Chondrocyte (in vitro differentiated cells): ENCODE measurements around the gene VAV2. TPM values are rescaled to one million over a fixed set of nuclear protein-coding genes. Genes with fewer than 3 reads are reported as not detected.

Experiments used
- DNase-seq: peaks from one replicate; pipeline ENCODE4 v3.0.0; 2021; ENCODE audit warnings: mixed read lengths, low spot score
- H3K27ac Mint-ChIP-seq: one replicate; pipeline ENCODE4 v1.8.0; 2021; ENCODE audit warnings: mild to moderate bottlenecking, moderate library complexity, mixed read lengths; ENCODE audit not compliant: unreplicated experiment
- H3K27me3 Mint-ChIP-seq: 2 replicates; pipeline ENCODE4 v1.8.0; 2021; ENCODE audit warnings: low read depth, mixed read lengths
- H3K36me3 Mint-ChIP-seq: 2 replicates; pipeline ENCODE4 v1.8.0; 2021; ENCODE audit warnings: low read depth, mixed read lengths
- H3K4me1 Mint-ChIP-seq: 2 replicates; pipeline ENCODE4 v1.8.0; 2021; ENCODE audit warnings: low read depth, mild to moderate bottlenecking, mixed read lengths
- H3K4me3 Mint-ChIP-seq: one replicate; pipeline ENCODE4 v1.8.0; 2021; ENCODE audit warnings: mild to moderate bottlenecking, moderate library complexity, mixed read lengths; ENCODE audit not compliant: unreplicated experiment
- H3K9me3 Mint-ChIP-seq: 2 replicates; pipeline ENCODE4 v1.8.0; 2021; ENCODE audit warnings: low read depth, mixed read lengths
- total RNA-seq: library from RNA; stranded (reverse); gene quantifications from 3 replicates; pipeline ENCODE4 v1.2.1, GENCODE V29; 2021
- TF ChIP-seq, protein P1 (sequence below): fragments of 200-600 bp; sonication (generic); IDR thresholded peaks from 2 replicates; pipeline ENCODE4 v1.5.0; 2021; ENCODE audit warnings: antibody characterized with exemption, mild to moderate bottlenecking, moderate library complexity

The VAV2 gene
- total RNA-seq, 1 donor from 2014 or later: 17.7 TPM

DNA sequence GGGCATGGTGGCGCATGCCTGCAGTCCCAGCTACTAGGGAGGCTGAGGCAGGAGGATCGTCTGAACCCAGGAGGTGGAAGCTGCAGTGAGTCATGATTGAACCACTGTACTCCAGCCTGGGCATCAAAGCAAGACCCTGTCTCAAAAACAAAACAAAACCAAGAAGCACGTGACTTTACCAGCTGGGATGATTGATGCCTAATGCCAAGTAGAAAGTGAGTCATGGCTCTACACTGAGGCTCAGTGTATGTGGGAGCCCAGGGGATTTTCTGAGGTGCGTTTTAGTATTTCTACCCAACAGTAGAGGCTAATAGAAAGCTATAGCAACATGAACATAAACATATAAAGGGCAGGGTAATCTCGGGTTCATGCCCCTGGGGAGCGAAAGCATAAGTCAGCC, 19.3 kb upstream of the VAV2 start:
- Mint-ChIP-seq H3K4me3 (no peak overlapping the region), H3K27me3 (no peaks in the 10 kb centered on the region), H3K36me3 (peaks cover 4% of the 10 kb centered on the region), H3K27ac (no peak overlapping the region), H3K9me3 (no peaks in the 10 kb centered on the region), H3K4me1 (peaks cover 6% of the 10 kb centered on the region)
- TF ChIP-seq, protein P1, sequence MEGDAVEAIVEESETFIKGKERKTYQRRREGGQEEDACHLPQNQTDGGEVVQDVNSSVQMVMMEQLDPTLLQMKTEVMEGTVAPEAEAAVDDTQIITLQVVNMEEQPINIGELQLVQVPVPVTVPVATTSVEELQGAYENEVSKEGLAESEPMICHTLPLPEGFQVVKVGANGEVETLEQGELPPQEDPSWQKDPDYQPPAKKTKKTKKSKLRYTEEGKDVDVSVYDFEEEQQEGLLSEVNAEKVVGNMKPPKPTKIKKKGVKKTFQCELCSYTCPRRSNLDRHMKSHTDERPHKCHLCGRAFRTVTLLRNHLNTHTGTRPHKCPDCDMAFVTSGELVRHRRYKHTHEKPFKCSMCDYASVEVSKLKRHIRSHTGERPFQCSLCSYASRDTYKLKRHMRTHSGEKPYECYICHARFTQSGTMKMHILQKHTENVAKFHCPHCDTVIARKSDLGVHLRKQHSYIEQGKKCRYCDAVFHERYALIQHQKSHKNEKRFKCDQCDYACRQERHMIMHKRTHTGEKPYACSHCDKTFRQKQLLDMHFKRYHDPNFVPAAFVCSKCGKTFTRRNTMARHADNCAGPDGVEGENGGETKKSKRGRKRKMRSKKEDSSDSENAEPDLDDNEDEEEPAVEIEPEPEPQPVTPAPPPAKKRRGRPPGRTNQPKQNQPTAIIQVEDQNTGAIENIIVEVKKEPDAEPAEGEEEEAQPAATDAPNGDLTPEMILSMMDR: no peak
- no peak for DNase-seq

DNA sequence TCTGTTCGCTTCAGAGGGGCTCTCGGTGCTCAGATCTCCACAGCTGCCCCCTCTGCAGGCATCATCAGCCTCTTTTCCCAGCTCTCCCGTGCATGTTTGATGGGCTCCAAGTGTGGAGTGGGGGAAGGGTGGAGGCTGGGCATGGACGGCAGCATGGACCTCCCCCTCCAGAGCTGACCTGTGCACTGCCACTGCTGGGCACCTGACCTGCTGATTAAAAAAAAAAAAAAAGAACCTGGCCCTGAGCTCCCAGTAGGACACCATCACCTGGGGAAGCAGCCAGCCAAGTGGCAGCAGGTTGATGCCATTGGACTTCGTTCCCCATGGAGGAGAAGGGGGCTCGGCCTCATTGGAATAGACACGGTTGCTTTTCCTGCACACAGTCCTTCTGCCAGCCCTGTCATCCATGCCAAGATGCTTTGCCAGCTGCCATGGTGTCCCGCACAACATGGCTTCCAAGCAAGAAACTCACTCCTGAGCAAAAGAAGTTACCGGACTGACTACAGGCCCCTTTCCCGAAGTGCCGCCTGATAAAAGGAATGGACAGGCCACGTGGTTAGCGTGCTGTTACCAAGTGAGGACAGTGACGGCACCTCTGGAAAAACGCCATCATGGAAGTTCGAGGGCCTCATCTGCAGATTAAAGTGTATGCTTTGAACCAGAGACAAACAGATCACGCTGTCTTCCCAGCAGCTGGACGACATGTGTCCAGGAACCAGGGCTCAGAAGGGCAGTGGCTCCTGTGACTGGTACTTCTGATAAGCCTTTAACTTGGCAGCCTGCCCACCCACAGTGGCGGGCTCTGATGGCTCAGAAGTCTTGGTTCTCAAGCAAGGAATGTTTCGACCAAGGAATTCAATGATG, 18.4 kb upstream of the VAV2 start:
- TF ChIP-seq, protein P1: no peak
- no peak overlapping the region for H3K4me3 Mint-ChIP-seq
- no peak overlapping the region for H3K27ac Mint-ChIP-seq
- H3K27me3 Mint-ChIP-seq: no peaks in the 10 kb centered on the region
- DNase-seq: peak; percentile 41
- H3K4me1 Mint-ChIP-seq: peaks cover 6% of the 10 kb centered on the region
- no peaks in the 10 kb centered on the region for H3K9me3 Mint-ChIP-seq
- peaks cover 4% of the 10 kb centered on the region for H3K36me3 Mint-ChIP-seq

DNA sequence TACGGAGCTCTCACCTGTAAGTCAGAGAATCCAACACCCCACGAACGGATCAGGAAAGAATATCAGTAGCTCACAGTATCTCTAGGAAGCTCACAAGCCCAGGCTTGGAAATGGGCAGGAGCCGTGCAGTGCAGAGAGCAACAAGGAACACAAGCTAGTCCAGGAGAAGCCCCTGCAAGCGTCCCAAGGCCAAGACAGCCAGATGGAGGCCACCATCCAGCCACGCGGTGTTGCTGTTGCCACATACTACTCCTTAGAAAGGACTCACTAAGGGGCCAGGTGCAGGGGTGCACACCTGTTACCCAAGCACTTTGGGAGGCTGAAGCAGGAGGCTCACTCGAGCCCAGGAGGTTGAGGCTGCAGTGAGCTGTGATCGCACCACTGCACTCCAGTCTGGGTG, 15.4 kb upstream of the VAV2 start:
- Mint-ChIP-seq H3K27me3 (no peaks in the 10 kb centered on the region), H3K4me3 (no peak overlapping the region), H3K4me1 (peaks cover 6% of the 10 kb centered on the region), H3K27ac (no peak overlapping the region), H3K9me3 (no peaks in the 10 kb centered on the region), H3K36me3 (peaks cover 4% of the 10 kb centered on the region)
- peak; percentile 64 for DNase-seq
- TF ChIP-seq, protein P1: no peak

DNA sequence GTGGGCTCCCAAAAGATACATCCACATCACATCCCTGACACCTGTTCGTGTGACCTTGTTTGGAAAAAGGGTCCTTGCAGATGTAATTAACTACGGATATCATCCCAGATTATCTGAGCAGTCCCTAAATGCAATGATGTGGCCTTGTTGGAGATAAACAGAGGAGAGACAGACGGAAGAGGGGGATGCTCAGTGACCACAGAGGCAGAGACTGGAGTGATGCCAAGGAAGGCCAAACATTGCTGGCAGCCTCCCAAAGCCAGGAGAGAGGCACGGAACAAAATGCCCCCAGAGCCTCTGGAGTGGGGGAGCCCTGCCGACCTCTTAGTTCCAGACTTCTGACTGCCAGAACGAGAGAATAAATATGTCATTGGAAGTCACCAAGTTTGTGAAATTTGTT, 15.0 kb upstream of the VAV2 start:
- Mint-ChIP-seq H3K4me3 (no peak overlapping the region), H3K27ac (no peak overlapping the region), H3K27me3 (no peaks in the 10 kb centered on the region), H3K4me1 (peaks cover 6% of the 10 kb centered on the region), H3K36me3 (peaks cover 4% of the 10 kb centered on the region), H3K9me3 (no peaks in the 10 kb centered on the region)
- peak; percentile 21 for DNase-seq
- TF ChIP-seq, protein P1: no peak

DNA sequence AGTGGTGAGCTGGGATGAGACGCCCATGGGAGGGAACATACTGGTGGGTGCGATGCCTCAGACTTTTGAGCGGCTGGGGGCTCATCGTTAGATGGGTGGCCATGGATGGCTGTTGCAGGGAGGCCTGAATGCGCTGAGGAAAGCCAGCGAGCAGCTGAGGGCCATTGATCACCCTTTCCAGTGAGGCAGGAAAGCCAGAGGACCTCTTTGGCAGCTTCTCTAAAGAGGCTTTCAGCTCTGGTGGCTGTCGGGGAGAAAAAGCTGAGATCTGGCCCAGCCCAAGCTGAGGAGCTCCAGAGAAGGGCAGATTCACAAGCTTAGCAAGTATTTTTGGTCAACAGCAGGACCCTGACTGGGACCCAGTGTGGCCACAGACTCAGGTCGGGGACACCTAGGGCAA, 13.3 kb upstream of the VAV2 start:
- no peaks in the 10 kb centered on the region for H3K36me3 Mint-ChIP-seq
- no peak overlapping the region for H3K4me3 Mint-ChIP-seq
- TF ChIP-seq, protein P1: no peak
- H3K27ac Mint-ChIP-seq: no peak overlapping the region
- no peaks in the 10 kb centered on the region for H3K9me3 Mint-ChIP-seq
- H3K4me1 Mint-ChIP-seq: peaks cover 6% of the 10 kb centered on the region
- H3K27me3 Mint-ChIP-seq: no peaks in the 10 kb centered on the region
- peak; percentile 64 for DNase-seq
